Caki2 (cell line): ENCODE results near the gene PNPLA3. TPM values are rescaled to one million over a fixed set of nuclear protein-coding genes. Genes with fewer than 3 reads are reported as not detected.

Source experiments
- DNase-seq: peaks from one replicate; pipeline ENCODE4 v3.0.0-alpha.2; 2015; ENCODE audit warnings: low read depth
- in situ Hi-C: cut with HindIII; loops from 2 replicates; pipeline ENCODE4 v1.10.0; 2016; ENCODE audit warnings: low sequenced_read_pairs, low pct_unique_long_range_greater_than_20kb, mixed read lengths
- total RNA-seq: library from RNA; depleted of rRNA; stranded (reverse); fragments of >200 nt; shearing (Covaris generic); gene quantifications from 2 replicates; pipeline ENCODE4 v1.2.3, GENCODE V29; 2014; ENCODE audit warnings: low replicate concordance; rRNA removed

The PNPLA3 gene
- total RNA-seq, result 0.70 and 1.8 TPM in 2 replicates

- peak; percentile 84 for DNase-seq
Observed at GRCh38 chr22:43923631-43924464, at the start of gene PNPLA3. Gene PNPLA3 (plus strand): TSS chr22:43923805. CDS start chr22:43923912, 107 bp downstream.

GRCh38 chr22:43876866-43877509 lies 46.6 kb upstream of the PNPLA3 start:
- in situ Hi-C loops, result no loop called here
- no peak for DNase-seq

More at GRCh38 chr22:43923631-43924464, at the start of gene PNPLA3:
- in situ Hi-C loops, result no loop called here

- in situ Hi-C loops, result no loop called here
- no peak for DNase-seq
Observed at GRCh38 chr22:43878079-43878795, 45.4 kb upstream of the PNPLA3 start.

- in situ Hi-C loops, result no loop called here
Observed at GRCh38 chr22:43878831-43879550, 44.6 kb upstream of the PNPLA3 start.

GRCh38 chr22:43879901-43880540 lies 43.6 kb upstream of the PNPLA3 start:
- in situ Hi-C loops, result no loop called here
- no peak for DNase-seq

More at GRCh38 chr22:43878831-43879550, 44.6 kb upstream of the PNPLA3 start:
- no peak for DNase-seq

- in situ Hi-C loops, result no loop called here
- no peak for DNase-seq
Observed at GRCh38 chr22:43880541-43880991, 43.0 kb upstream of the PNPLA3 start.

GRCh38 chr22:43881091-43882061 lies 42.2 kb upstream of the PNPLA3 start:
- in situ Hi-C loops, result no loop called here
- DNase-seq, result no peak

GRCh38 chr22:43882122-43882767 lies 41.4 kb upstream of the PNPLA3 start:
- no peak for DNase-seq
- in situ Hi-C loops, result no loop called here

- DNase-seq, result peak; percentile 72
- in situ Hi-C loops, result no loop called here
Observed at GRCh38 chr22:43883012-43883661, 40.5 kb upstream of the PNPLA3 start.

GRCh38 chr22:43883719-43884415 lies 39.7 kb upstream of the PNPLA3 start:
- in situ Hi-C loops, result no loop called here
- no peak for DNase-seq

- in situ Hi-C loops, result no loop called here
Observed at GRCh38 chr22:43884600-43885318, 38.8 kb upstream of the PNPLA3 start.

GRCh38 chr22:43885319-43885671 lies 38.3 kb upstream of the PNPLA3 start:
- in situ Hi-C loops, result no loop called here
- DNase-seq, result no peak

More at GRCh38 chr22:43884600-43885318, 38.8 kb upstream of the PNPLA3 start:
- no peak for DNase-seq

GRCh38 chr22:43885786-43886185 lies 37.8 kb upstream of the PNPLA3 start:
- DNase-seq, result no peak
- in situ Hi-C loops, result no loop called here

- DNase-seq, result no peak
- in situ Hi-C loops, result no loop called here
Observed at GRCh38 chr22:43886231-43886630, 37.4 kb upstream of the PNPLA3 start.

GRCh38 chr22:43887391-43887790 lies 36.2 kb upstream of the PNPLA3 start:
- in situ Hi-C loops, result no loop called here

More at GRCh38 chr22:43887391-43887790, 36.2 kb upstream of the PNPLA3 start:
- DNase-seq, result no peak
